Measurements from ENCODE around the gene HFE. TPM values are rescaled to one million over a fixed set of nuclear protein-coding genes. Genes with fewer than 3 reads are reported as not detected.
A peak's percentile ranks its signal among the peaks of the same experiment; 100 is the strongest.

The HFE gene
- total RNA-seq, 1 experiment from 2014 or later: not detected

DNA sequence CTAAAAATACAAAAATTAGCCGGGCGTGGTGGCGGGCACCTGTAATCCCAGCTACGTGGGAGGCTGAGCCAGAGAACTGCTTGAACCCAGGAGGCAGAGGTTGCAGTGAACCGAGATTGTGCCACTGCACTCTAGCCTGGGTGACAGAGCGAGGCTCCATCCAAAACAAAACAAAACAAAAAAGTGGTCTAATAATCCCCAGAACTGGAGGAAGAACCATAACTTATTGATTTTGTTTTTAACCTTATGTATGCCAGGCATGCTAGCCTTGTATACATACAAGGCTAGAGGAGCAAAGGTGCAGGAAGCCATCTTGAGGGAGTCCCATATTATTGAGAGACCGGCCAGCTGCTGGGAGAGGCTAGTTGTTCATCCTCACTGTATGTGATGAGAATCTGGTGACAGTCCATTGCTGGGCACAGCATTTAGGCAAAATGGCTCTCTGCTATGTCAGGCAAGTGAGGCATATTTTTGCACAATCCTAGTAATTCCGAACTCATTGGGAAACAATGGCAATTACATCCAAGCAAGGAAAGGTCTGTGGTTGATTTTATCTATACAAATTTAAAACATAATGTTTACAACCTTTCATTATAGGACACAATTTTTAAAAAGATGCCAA is 18.0 kb downstream of the HFE start:
- H2AFZ ChIP-seq (ENCODE audit: low read length): no peak overlapping the region

DNA sequence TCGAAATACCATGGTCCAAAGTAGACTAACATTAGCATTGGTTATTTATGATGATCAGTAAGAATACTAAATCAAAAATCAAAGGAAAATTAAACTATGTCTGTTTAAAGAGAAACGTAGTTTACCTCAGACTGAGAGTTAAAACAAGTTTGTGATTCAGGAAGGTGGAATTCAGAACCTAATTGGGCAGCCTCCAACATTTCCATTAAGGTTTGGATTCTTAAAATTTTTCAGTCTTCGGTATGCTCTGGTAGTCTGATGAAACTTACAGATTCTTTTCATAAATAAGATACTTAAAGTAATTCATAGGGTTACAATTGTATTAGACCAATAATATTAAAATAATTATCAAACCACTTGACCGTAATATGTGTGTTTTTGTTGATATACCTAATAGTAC is 18.6 kb downstream of the HFE start:
- Histone ChIP-seq H3K4me1 (ENCODE audit: insufficient read depth, low read length) (peaks cover 28% of the 10 kb centered on the region), H3K36me3 (ENCODE audit: low read depth, low read length) (no peaks in the 10 kb centered on the region), H3K4me2 (ENCODE audit: low read length) (peak overlapping the region; percentile 98), H3K4me3 (ENCODE audit: low read length) (no peak overlapping the region), H3K9ac (ENCODE audit: low read length) (no peak overlapping the region), H4K20me1 (ENCODE audit: low read length) (no peaks in the 10 kb centered on the region), H3K9me2 (replicated peaks; ENCODE audit: low read length) (no peaks in the 10 kb centered on the region), H3K79me2 (ENCODE audit: low read length) (no peaks in the 10 kb centered on the region), H3F3A (ENCODE audit: low read length, unreplicated experiment) (peaks cover 5% of the 10 kb centered on the region), H2AFZ (ENCODE audit: low read length) (no peak overlapping the region), H3K9me3 (ENCODE audit: low read length) (no peaks in the 10 kb centered on the region), H3K27me3 (ENCODE audit: low read length) (no peaks in the 10 kb centered on the region), H3K27ac (ENCODE audit: low read length) (no peak overlapping the region)
- CTCF ChIA-PET: no interaction called here
- intact Hi-C loops (cut with micrococcal nuclease): no loop called here
- POLR2A ChIA-PET (ENCODE audit: unreplicated experiment): interaction anchor here (0.7 kb wide), 1 partner anchor 9 kb away, joined by 4 read pairs; no protein-coding TSS in a partner anchor
- BruUV-seq (replicated peaks): no TSS peak
- ATAC-seq: no peak
- DNase-seq: peak; percentile 68
- no peak for TF ChIP-seq EZH2 (IDR thresholded peaks at IDR 0.05; ENCODE audit: low read length, unreplicated experiment)
- no peak for TF ChIP-seq EZH2phosphoT487 (IDR thresholded peaks at IDR 0.05; ENCODE audit: borderline replicate concordance, low read length)
- no peak for TF ChIP-seq CTCF (conservative IDR thresholded peaks at IDR 0.05; ENCODE audit: low read depth, low read length)

More for the DNA sequence above, 18.0 kb downstream of the HFE start:
- POLR2A ChIA-PET (ENCODE audit: unreplicated experiment): interaction anchor here (0.6 kb wide), 1 partner anchor 1180 kb away, joined by 3 read pairs; no protein-coding TSS in a partner anchor
- peak overlapping the region; percentile 98 for H3K4me2 ChIP-seq (ENCODE audit: low read length)
- peaks cover 5% of the 10 kb centered on the region for H3F3A ChIP-seq (ENCODE audit: low read length, unreplicated experiment)
- no peak for ATAC-seq
- no peaks in the 10 kb centered on the region for H3K9me2 ChIP-seq (replicated peaks; ENCODE audit: low read length)
- CTCF ChIA-PET: no interaction called here
- no peak overlapping the region for H3K4me3 ChIP-seq (ENCODE audit: low read length)
- TF ChIP-seq EZH2phosphoT487 (IDR thresholded peaks at IDR 0.05; ENCODE audit: borderline replicate concordance, low read length) (no peak), CTCF (conservative IDR thresholded peaks at IDR 0.05; ENCODE audit: low read depth, low read length) (no peak), EZH2 (IDR thresholded peaks at IDR 0.05; ENCODE audit: low read length, unreplicated experiment) (no peak)
- BruUV-seq (replicated peaks): no TSS peak
- no peak overlapping the region for H3K27ac ChIP-seq (ENCODE audit: low read length)
- DNase-seq: no peak
- no peaks in the 10 kb centered on the region for H3K36me3 ChIP-seq (ENCODE audit: low read depth, low read length)
- no peaks in the 10 kb centered on the region for H4K20me1 ChIP-seq (ENCODE audit: low read length)
- H3K9ac ChIP-seq (ENCODE audit: low read length): no peak overlapping the region
- no peaks in the 10 kb centered on the region for H3K9me3 ChIP-seq (ENCODE audit: low read length)
- H3K4me1 ChIP-seq (ENCODE audit: insufficient read depth, low read length): peaks cover 28% of the 10 kb centered on the region
- intact Hi-C loops (cut with micrococcal nuclease): no loop called here
- H3K27me3 ChIP-seq (ENCODE audit: low read length): no peaks in the 10 kb centered on the region
- no peaks in the 10 kb centered on the region for H3K79me2 ChIP-seq (ENCODE audit: low read length)

DNA sequence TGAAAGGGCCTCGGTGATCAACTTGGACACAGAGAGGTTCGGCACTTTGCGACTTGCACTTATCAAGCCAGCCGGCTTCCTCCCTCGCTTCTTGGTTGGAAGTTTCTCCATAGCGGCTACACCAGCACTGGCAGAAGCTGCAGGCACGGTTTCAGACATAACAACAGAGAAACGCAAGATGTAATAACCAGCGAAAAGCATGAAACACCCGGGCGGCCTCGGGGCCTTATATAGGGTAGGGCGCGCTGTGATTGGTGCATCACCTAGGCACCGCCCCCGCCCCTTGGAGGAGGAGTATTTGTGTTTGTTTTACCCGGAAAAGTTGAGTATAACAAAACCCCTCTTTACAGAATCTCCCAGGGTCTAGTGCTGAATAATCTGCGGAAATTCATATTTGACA is 20.7 kb downstream of the HFE start:
- TF ChIP-seq CTCF (conservative IDR thresholded peaks at IDR 0.05; ENCODE audit: low read depth, low read length) (no peak), EZH2 (IDR thresholded peaks at IDR 0.05; ENCODE audit: low read length, unreplicated experiment) (no peak), EZH2phosphoT487 (IDR thresholded peaks at IDR 0.05; ENCODE audit: borderline replicate concordance, low read length) (no peak)
- CTCF ChIA-PET: no interaction called here
- no peak for DNase-seq
- Histone ChIP-seq H4K20me1 (ENCODE audit: low read length) (no peaks in the 10 kb centered on the region), H3K27me3 (ENCODE audit: low read length) (no peaks in the 10 kb centered on the region), H3F3A (ENCODE audit: low read length, unreplicated experiment) (peaks cover 5% of the 10 kb centered on the region), H3K9me2 (replicated peaks; ENCODE audit: low read length) (no peaks in the 10 kb centered on the region), H2AFZ (ENCODE audit: low read length) (no peak overlapping the region), H3K4me2 (ENCODE audit: low read length) (no peak overlapping the region), H3K36me3 (ENCODE audit: low read depth, low read length) (no peaks in the 10 kb centered on the region), H3K4me3 (ENCODE audit: low read length) (no peak overlapping the region), H3K4me1 (ENCODE audit: insufficient read depth, low read length) (peaks cover 20% of the 10 kb centered on the region), H3K27ac (ENCODE audit: low read length) (no peak overlapping the region), H3K9ac (ENCODE audit: low read length) (no peak overlapping the region), H3K79me2 (ENCODE audit: low read length) (no peaks in the 10 kb centered on the region), H3K9me3 (ENCODE audit: low read length) (no peaks in the 10 kb centered on the region)
- POLR2A ChIA-PET (ENCODE audit: unreplicated experiment): no interaction called here
- intact Hi-C loops (cut with micrococcal nuclease): no loop called here
- no peak for ATAC-seq
- no TSS peak for BruUV-seq (replicated peaks)

All from PC-3 (cell line).